ENCODE data around the gene HES4.

Gene HES4

DNA sequence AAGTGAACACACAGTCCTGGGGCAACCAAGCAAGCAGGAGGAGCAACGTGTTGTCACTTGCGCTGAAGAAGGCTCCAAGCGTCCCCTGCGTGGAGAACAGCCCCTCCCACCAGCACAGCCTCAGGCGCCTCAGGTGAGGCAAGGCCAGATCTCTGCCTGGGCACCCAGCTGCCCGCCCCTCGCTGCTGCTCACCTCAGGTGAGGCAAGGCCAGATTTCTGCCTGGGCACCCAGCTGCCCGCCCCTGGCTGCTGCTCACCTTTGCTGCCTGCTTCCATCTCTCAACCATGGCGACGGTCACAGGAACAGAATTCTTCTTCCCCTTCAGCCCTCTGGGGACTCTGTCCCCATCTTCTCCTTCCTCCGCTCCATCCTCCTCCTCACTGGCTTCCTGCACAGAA lies 43.3 kb downstream of the HES4 start:
- Histone ChIP-seq H3K18ac (ENCODE audit: low read length) (no peak overlapping the region), H3K4me1 (ENCODE audit: control insufficient read depth in 2 of 2, insufficient read depth in 1 of 2, low read depth in 1 of 2, low read length in 2 of 2) (peaks cover 0 to 5% of the 10 kb centered on the region in 2 donors), H3K27ac (replicated peaks; ENCODE audit: low read length) (no peak overlapping the region), H3K4ac (ENCODE audit: low read length) (no peak overlapping the region), H4K8ac (ENCODE audit: low read depth, low read length) (no peak overlapping the region), H2BK15ac (ENCODE audit: low read length) (no peak overlapping the region), H3K14ac (ENCODE audit: low read length) (no peak overlapping the region), H2BK12ac (ENCODE audit: low read length) (no peak overlapping the region), H3K9me3 (replicated peaks in 1 of 2; ENCODE audit: control insufficient read depth in 2 of 2, insufficient read depth in 1 of 2, low read depth in 1 of 2, low read length in 2 of 2) (no peaks in the 10 kb centered on the region), H3K4me3 (ENCODE audit: low read length in 2 of 2) (no peak overlapping the region), H2AFZ (ENCODE audit: low read length) (no peak overlapping the region), H3K36me3 (replicated peaks in 1 of 2; ENCODE audit: control insufficient read depth in 2 of 2, insufficient read depth in 2 of 2, low read length in 2 of 2) (peaks cover 34 to 59% of the 10 kb centered on the region in 2 donors), H3K4me2 (ENCODE audit: insufficient read depth, low read length, poor library complexity, severe bottlenecking) (no peak overlapping the region), H3K9ac (ENCODE audit: low read depth, low read length, poor library complexity) (no peak overlapping the region), H3K23ac (ENCODE audit: low read depth, low read length, poor library complexity) (no peak overlapping the region), H3K79me1 (ENCODE audit: low read depth, low read length) (peaks cover 12% of the 10 kb centered on the region), H2BK5ac (ENCODE audit: low read length) (no peak overlapping the region), H2BK120ac (ENCODE audit: low read depth, low read length) (no peak overlapping the region), H2AK5ac (ENCODE audit: low read depth, low read length) (no peak overlapping the region), H4K91ac (ENCODE audit: low read depth, low read length, poor library complexity) (no peak overlapping the region), H3K27me3 (ENCODE audit: control insufficient read depth in 3 of 3, insufficient read depth in 3 of 3, low read depth in 1 of 3, low read length in 3 of 3) (peaks cover 0 to 19% (median 4%) of the 10 kb centered on the region in 3 experiments)
- no peak for DNase-seq (ENCODE audit: low spot score)
- WGBS, 2 donors (ENCODE audit: extremely low coverage in 2 of 2, insufficient read length in 2 of 2, insufficient replicate concordance in 1 of 2), result no CpG with 5 or more reads among the region's 11 CpGs

DNA sequence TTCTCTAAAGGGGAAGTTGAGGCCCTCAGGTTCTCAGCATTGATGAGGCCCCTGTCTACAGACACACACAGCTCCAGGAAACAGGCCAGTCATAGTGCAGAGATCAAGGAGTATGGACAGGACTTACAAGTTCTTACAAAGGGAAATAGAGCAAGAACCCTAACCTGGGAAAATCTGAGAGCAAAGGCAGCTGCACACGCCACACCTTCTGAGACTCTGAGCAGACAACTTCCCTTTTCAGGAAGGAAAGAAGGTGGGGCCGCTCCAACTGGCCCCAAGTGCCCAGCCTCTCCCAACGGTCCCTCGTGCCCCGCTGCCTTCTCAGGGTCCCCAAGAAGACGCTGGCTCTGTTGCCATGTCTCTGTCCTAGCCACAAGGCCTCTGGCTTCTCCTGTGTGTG lies 44.4 kb downstream of the HES4 start:
- no CpG with 5 or more reads among the region's 6 CpGs for WGBS, 2 donors (ENCODE audit: extremely low coverage in 2 of 2, insufficient read length in 2 of 2, insufficient replicate concordance in 1 of 2)
- H3K27me3 ChIP-seq (ENCODE audit: control insufficient read depth in 3 of 3, insufficient read depth in 3 of 3, low read depth in 1 of 3, low read length in 3 of 3), result peaks cover 0 to 11% (median 4%) of the 10 kb centered on the region in 3 experiments
- H3K36me3 ChIP-seq (replicated peaks in 1 of 2; ENCODE audit: control insufficient read depth in 2 of 2, insufficient read depth in 2 of 2, low read length in 2 of 2), result peaks cover 41 to 68% of the 10 kb centered on the region in 2 donors

DNA sequence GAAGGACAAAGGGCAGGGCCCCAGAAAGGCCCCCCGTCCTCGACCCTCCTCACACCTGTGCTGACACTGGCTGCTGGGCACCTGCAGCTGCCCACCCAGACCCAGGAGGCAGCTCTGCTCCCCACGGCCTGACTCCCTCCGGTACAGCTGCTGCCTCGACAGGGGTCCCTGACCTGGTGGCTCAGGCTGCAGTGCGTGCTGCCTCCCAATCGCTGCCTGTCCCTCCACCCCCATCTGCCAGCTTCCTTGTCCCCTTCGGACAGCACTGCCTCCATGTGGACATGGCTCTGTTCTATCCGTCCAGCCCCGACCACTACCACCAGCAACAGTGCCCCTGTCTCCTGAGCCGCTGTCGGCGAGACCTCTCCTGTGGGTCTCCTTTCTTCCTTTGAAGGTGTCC lies 45.0 kb downstream of the HES4 start:
- Histone ChIP-seq H3K9me3 (replicated peaks in 1 of 2; ENCODE audit: control insufficient read depth in 2 of 2, insufficient read depth in 1 of 2, low read depth in 1 of 2, low read length in 2 of 2) (peaks cover 0 to 2% of the 10 kb centered on the region in 2 donors), H3K4ac (ENCODE audit: low read length) (no peak overlapping the region), H2BK120ac (ENCODE audit: low read depth, low read length) (no peak overlapping the region), H3K9ac (ENCODE audit: low read depth, low read length, poor library complexity) (no peak overlapping the region), H2BK15ac (ENCODE audit: low read length) (no peak overlapping the region), H2AK5ac (ENCODE audit: low read depth, low read length) (no peak overlapping the region), H3K18ac (ENCODE audit: low read length) (no peak overlapping the region), H4K8ac (ENCODE audit: low read depth, low read length) (no peak overlapping the region), H2BK12ac (ENCODE audit: low read length) (no peak overlapping the region), H3K36me3 (replicated peaks in 1 of 2; ENCODE audit: control insufficient read depth in 2 of 2, insufficient read depth in 2 of 2, low read length in 2 of 2) (peaks cover 47 to 74% of the 10 kb centered on the region in 2 donors), H3K14ac (ENCODE audit: low read length) (no peak overlapping the region), H3K27ac (replicated peaks; ENCODE audit: low read length) (no peak overlapping the region), H3K27me3 (ENCODE audit: control insufficient read depth in 3 of 3, insufficient read depth in 3 of 3, low read depth in 1 of 3, low read length in 3 of 3) (peaks cover 0 to 7% (median 4%) of the 10 kb centered on the region in 3 experiments), H3K79me1 (ENCODE audit: low read depth, low read length) (peaks cover 10% of the 10 kb centered on the region), H3K23ac (ENCODE audit: low read depth, low read length, poor library complexity) (peak overlapping the region; percentile 55), H3K4me1 (ENCODE audit: control insufficient read depth in 2 of 2, insufficient read depth in 1 of 2, low read depth in 1 of 2, low read length in 2 of 2) (no peaks in the 10 kb centered on the region), H2BK5ac (ENCODE audit: low read length) (no peak overlapping the region), H4K91ac (ENCODE audit: low read depth, low read length, poor library complexity) (no peak overlapping the region), H2AFZ (ENCODE audit: low read length) (no peak overlapping the region), H3K4me3 (ENCODE audit: low read length in 2 of 2) (no peak overlapping the region), H3K4me2 (ENCODE audit: insufficient read depth, low read length, poor library complexity, severe bottlenecking) (no peak overlapping the region)
- no peak for DNase-seq (ENCODE audit: low spot score)
- WGBS, 2 donors (ENCODE audit: extremely low coverage in 2 of 2, insufficient read length in 2 of 2, insufficient replicate concordance in 1 of 2), result no CpG with 5 or more reads among the region's 13 CpGs

More for the DNA sequence above, 44.4 kb downstream of the HES4 start:
- Histone ChIP-seq H2BK12ac (ENCODE audit: low read length) (no peak overlapping the region), H3K4me1 (ENCODE audit: control insufficient read depth in 2 of 2, insufficient read depth in 1 of 2, low read depth in 1 of 2, low read length in 2 of 2) (no peaks in the 10 kb centered on the region), H3K4me2 (ENCODE audit: insufficient read depth, low read length, poor library complexity, severe bottlenecking) (no peak overlapping the region), H3K4me3 (ENCODE audit: low read length in 2 of 2) (no peak overlapping the region), H2BK15ac (ENCODE audit: low read length) (no peak overlapping the region), H2AFZ (ENCODE audit: low read length) (no peak overlapping the region), H2AK5ac (ENCODE audit: low read depth, low read length) (no peak overlapping the region), H4K91ac (ENCODE audit: low read depth, low read length, poor library complexity) (no peak overlapping the region), H2BK5ac (ENCODE audit: low read length) (no peak overlapping the region), H3K9me3 (replicated peaks in 1 of 2; ENCODE audit: control insufficient read depth in 2 of 2, insufficient read depth in 1 of 2, low read depth in 1 of 2, low read length in 2 of 2) (no peaks in the 10 kb centered on the region), H3K79me1 (ENCODE audit: low read depth, low read length) (peaks cover 10% of the 10 kb centered on the region), H4K8ac (ENCODE audit: low read depth, low read length) (no peak overlapping the region), H3K14ac (ENCODE audit: low read length) (no peak overlapping the region), H3K4ac (ENCODE audit: low read length) (no peak overlapping the region), H3K9ac (ENCODE audit: low read depth, low read length, poor library complexity) (no peak overlapping the region), H3K18ac (ENCODE audit: low read length) (no peak overlapping the region), H3K23ac (ENCODE audit: low read depth, low read length, poor library complexity) (peak overlapping the region; percentile 55), H2BK120ac (ENCODE audit: low read depth, low read length) (no peak overlapping the region), H3K27ac (replicated peaks; ENCODE audit: low read length) (no peak overlapping the region)
- no peak for DNase-seq (ENCODE audit: low spot score)

DNA sequence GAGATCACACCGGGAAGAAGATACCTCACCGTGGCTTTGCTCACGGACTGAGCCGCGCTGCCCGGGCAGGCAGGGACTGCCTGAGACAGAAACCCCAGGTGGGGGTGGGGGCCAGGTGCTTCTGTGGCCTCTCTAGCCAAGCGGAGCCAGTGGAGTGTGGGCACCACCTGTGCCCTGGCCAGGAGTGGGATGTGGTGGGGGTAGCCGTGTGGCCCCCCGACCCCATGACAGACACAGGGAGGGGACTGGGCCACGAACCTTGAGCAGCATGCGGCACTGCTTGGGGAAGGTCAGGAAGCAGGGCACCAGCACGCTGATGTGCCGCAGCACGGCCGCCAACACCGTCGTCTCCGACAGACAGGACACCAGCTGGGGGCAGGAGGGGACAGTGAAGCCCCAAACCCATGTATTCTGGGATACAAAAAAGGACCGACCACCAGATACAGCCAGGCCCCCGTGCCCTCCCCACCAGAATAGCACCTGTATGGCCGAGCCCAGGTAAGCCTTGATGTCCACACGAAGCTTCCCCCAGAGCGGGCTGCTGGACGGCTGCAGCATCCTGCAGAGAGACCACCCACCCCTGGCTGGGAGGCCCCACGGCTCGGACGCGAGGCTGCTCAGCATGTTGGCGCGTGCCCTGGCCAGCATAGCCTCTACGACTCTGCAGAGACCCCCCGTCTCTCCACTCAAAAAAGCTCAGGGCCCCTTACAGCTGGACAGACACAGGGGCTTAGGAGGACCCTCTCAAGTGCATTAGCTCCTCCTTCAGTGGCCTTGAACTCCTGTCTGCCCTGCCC lies 46.2 kb downstream of the HES4 start:
- no peak overlapping the region for H3K18ac ChIP-seq (ENCODE audit: low read length)
- H3K4me1 ChIP-seq (ENCODE audit: control insufficient read depth in 2 of 2, insufficient read depth in 1 of 2, low read depth in 1 of 2, low read length in 2 of 2), result no peaks in the 10 kb centered on the region
- DNase-seq (ENCODE audit: low spot score), result no peak
- H2AK5ac ChIP-seq (ENCODE audit: low read depth, low read length), result no peak overlapping the region
- peak overlapping the region; percentile 2 for H3K4me2 ChIP-seq (ENCODE audit: insufficient read depth, low read length, poor library complexity, severe bottlenecking)
- no peak overlapping the region for H2BK5ac ChIP-seq (ENCODE audit: low read length)
- H3K27ac ChIP-seq (replicated peaks; ENCODE audit: low read length), result no peak overlapping the region
- H2BK15ac ChIP-seq (ENCODE audit: low read length), result no peak overlapping the region
- no peak overlapping the region for H2BK12ac ChIP-seq (ENCODE audit: low read length)
- peaks cover 0 to 2% of the 10 kb centered on the region in 2 donors for H3K9me3 ChIP-seq (replicated peaks in 1 of 2; ENCODE audit: control insufficient read depth in 2 of 2, insufficient read depth in 1 of 2, low read depth in 1 of 2, low read length in 2 of 2)
- WGBS, 2 donors (ENCODE audit: extremely low coverage in 2 of 2, insufficient read length in 2 of 2, insufficient replicate concordance in 1 of 2), result no CpG with 5 or more reads among the region's 32 CpGs
- H2AFZ ChIP-seq (ENCODE audit: low read length), result no peak overlapping the region
- H3K4ac ChIP-seq (ENCODE audit: low read length), result no peak overlapping the region
- peaks cover 59 to 86% of the 10 kb centered on the region in 2 donors for H3K36me3 ChIP-seq (replicated peaks in 1 of 2; ENCODE audit: control insufficient read depth in 2 of 2, insufficient read depth in 2 of 2, low read length in 2 of 2)
- no peaks in the 10 kb centered on the region for H3K27me3 ChIP-seq (ENCODE audit: control insufficient read depth in 3 of 3, insufficient read depth in 3 of 3, low read depth in 1 of 3, low read length in 3 of 3)
- H4K91ac ChIP-seq (ENCODE audit: low read depth, low read length, poor library complexity), result no peak overlapping the region
- H3K4me3 ChIP-seq (ENCODE audit: low read length in 2 of 2), result peak overlapping the region in 1 of 2 donors; percentile 11
- H3K79me1 ChIP-seq (ENCODE audit: low read depth, low read length), result peaks cover 8% of the 10 kb centered on the region
- no peak overlapping the region for H3K9ac ChIP-seq (ENCODE audit: low read depth, low read length, poor library complexity)
- no peak overlapping the region for H3K14ac ChIP-seq (ENCODE audit: low read length)
- H4K8ac ChIP-seq (ENCODE audit: low read depth, low read length), result peak overlapping the region; percentile 65
- H2BK120ac ChIP-seq (ENCODE audit: low read depth, low read length), result no peak overlapping the region
- no peak overlapping the region for H3K23ac ChIP-seq (ENCODE audit: low read depth, low read length, poor library complexity)

Measured in neuronal stem cell (in vitro differentiated cells).